Measurements from ENCODE around the gene ALOX5AP. TPM values are rescaled to one million over a fixed set of nuclear protein-coding genes. Genes with fewer than 3 reads are reported as not detected.

The ALOX5AP gene
- polyA plus RNA-seq, 3 donors: 84.4 to 269 (median 220) TPM

- peaks cover 29% of the 10 kb centered on the region for H3K4me1 Mint-ChIP-seq
- Histone ChIP-seq H3K27me3 (ENCODE audit: control insufficient read depth in 2 of 2, insufficient read depth in 2 of 2, low read length in 2 of 2) (no peaks in the 10 kb centered on the region), H3K4me2 (replicated peaks; ENCODE audit: extremely low read depth, low read length, poor library complexity, severe bottlenecking) (no peak overlapping the region), H3K9ac (ENCODE audit: insufficient read depth, low read length, poor library complexity, severe bottlenecking) (no peak overlapping the region), H3K9me3 (replicated peaks in 1 of 2; ENCODE audit: control insufficient read depth in 1 of 2, insufficient read depth in 1 of 2, low read length in 2 of 2) (no peaks in the 10 kb centered on the region), H3K36me3 (replicated peaks in 1 of 2; ENCODE audit: control insufficient read depth in 1 of 2, insufficient read depth in 2 of 2, low read length in 2 of 2) (no peaks in the 10 kb centered on the region), H3K27ac (ENCODE audit: low read depth in 1 of 2, low read length in 2 of 2) (peak overlapping the region in 1 of 2 donors; percentile 67), H3K4me3 (replicated peaks in 1 of 3; ENCODE audit: low read depth in 2 of 3, low read length in 3 of 3) (no peak overlapping the region), H3K79me2 (ENCODE audit: insufficient read depth, low read length) (no peaks in the 10 kb centered on the region), H2AFZ (ENCODE audit: insufficient read depth, low read depth, low read length, poor library complexity, severe bottlenecking) (no peak overlapping the region), H4K20me1 (ENCODE audit: insufficient read depth, low read length) (no peaks in the 10 kb centered on the region), H3K4me1 (ENCODE audit: control insufficient read depth in 1 of 2, insufficient read depth in 2 of 2, low read length in 2 of 2) (peaks cover 14 to 15% of the 10 kb centered on the region in 2 donors)
- 43% methylated on average over 2 of the region's 8 CpGs for WGBS (ENCODE audit: insufficient coverage)
- peak; percentile 97 to 100 (median 99) for DNase-seq
- peaks cover 0 to 4% (median 2%) of the 10 kb centered on the region in 7 donors for H3K9me3 Mint-ChIP-seq
- peak overlapping the region in 6 of 7 donors; percentile 3 to 85 (median 80) for H3K27ac Mint-ChIP-seq
- intact Hi-C loops (cut with micrococcal nuclease): loop anchor here (2.0 to 10.0 kb wide), 2 partner anchors 47 to 51 kb away; partner anchors contain the start of gene ALOX5AP (in 1 of the 2)
- no peak for TF ChIP-seq CTCF (IDR thresholded peaks at IDR 0.05)
- no peak overlapping the region for H3K4me3 Mint-ChIP-seq
- peaks cover 11 to 27% of the 10 kb centered on the region in 2 donors for H3K36me3 Mint-ChIP-seq
- peaks cover 6 to 19% (median 19%) of the 10 kb centered on the region in 3 donors for H3K27me3 Mint-ChIP-seq (ENCODE audit: low read depth in 3 of 3)
Observed at GRCh38 chr13:30785191-30785850, 50.0 kb downstream of the ALOX5AP start.

- Histone ChIP-seq H3K4me1 (ENCODE audit: control insufficient read depth in 1 of 2, insufficient read depth in 2 of 2, low read length in 2 of 2) (peaks cover 14 to 15% of the 10 kb centered on the region in 2 donors), H3K4me3 (replicated peaks in 1 of 3; ENCODE audit: low read depth in 2 of 3, low read length in 3 of 3) (no peak overlapping the region), H3K27me3 (ENCODE audit: control insufficient read depth in 2 of 2, insufficient read depth in 2 of 2, low read length in 2 of 2) (no peaks in the 10 kb centered on the region), H4K20me1 (ENCODE audit: insufficient read depth, low read length) (no peaks in the 10 kb centered on the region), H3K79me2 (ENCODE audit: insufficient read depth, low read length) (no peaks in the 10 kb centered on the region), H3K27ac (ENCODE audit: low read depth in 1 of 2, low read length in 2 of 2) (no peak overlapping the region), H3K9ac (ENCODE audit: insufficient read depth, low read length, poor library complexity, severe bottlenecking) (no peak overlapping the region), H3K36me3 (replicated peaks in 1 of 2; ENCODE audit: control insufficient read depth in 1 of 2, insufficient read depth in 2 of 2, low read length in 2 of 2) (no peaks in the 10 kb centered on the region), H3K4me2 (replicated peaks; ENCODE audit: extremely low read depth, low read length, poor library complexity, severe bottlenecking) (no peak overlapping the region), H3K9me3 (replicated peaks in 1 of 2; ENCODE audit: control insufficient read depth in 1 of 2, insufficient read depth in 1 of 2, low read length in 2 of 2) (no peaks in the 10 kb centered on the region), H2AFZ (ENCODE audit: insufficient read depth, low read depth, low read length, poor library complexity, severe bottlenecking) (no peak overlapping the region)
- TF ChIP-seq CTCF (IDR thresholded peaks at IDR 0.05): no peak
- Mint-ChIP-seq H3K4me1 (peaks cover 29% of the 10 kb centered on the region), H3K4me3 (no peak overlapping the region), H3K27ac (peak overlapping the region in 2 of 7 donors; percentile 80 to 84), H3K9me3 (peaks cover 0 to 4% (median 2%) of the 10 kb centered on the region in 7 donors), H3K36me3 (peaks cover 11 to 29% of the 10 kb centered on the region in 2 donors), H3K27me3 (ENCODE audit: low read depth in 3 of 3) (peaks cover 6 to 17% (median 15%) of the 10 kb centered on the region in 3 donors)
- WGBS (ENCODE audit: insufficient coverage): 100% methylated on average over 1 of the region's 2 CpGs
- intact Hi-C loops (cut with micrococcal nuclease): loop anchor here in 1 of 2 donors (10.0 kb wide), 1 partner anchor 52 kb away; the partner anchor contains the start of gene ALOX5AP
- no peak for DNase-seq
Observed at GRCh38 chr13:30786648-30787047, 51.3 kb downstream of the ALOX5AP start.
